HUES6 (cell line): ENCODE measurements around the gene DGKH.

Source experiments
- H3K27ac ChIP-seq: 2 replicates; pipeline ENCODE4 v1.7.0; 2013; ENCODE audit warnings: low read depth, mild to moderate bottlenecking, low read length, inconsistent platforms
- H3K27me3 ChIP-seq: 2 replicates; pipeline ENCODE4 v1.6.1; 2013; ENCODE audit warnings: low read length; ENCODE audit not compliant: control insufficient read depth, insufficient read depth
- H3K36me3 ChIP-seq: 2 replicates; pipeline ENCODE4 v1.6.1; 2013; ENCODE audit warnings: low read length; ENCODE audit not compliant: control insufficient read depth, insufficient read depth
- H3K4me1 ChIP-seq: 2 replicates; pipeline ENCODE4 v1.6.1; 2013; ENCODE audit warnings: low read length; ENCODE audit not compliant: control insufficient read depth, insufficient read depth
- H3K4me3 ChIP-seq: 2 replicates; pipeline ENCODE4 v1.5.1; 2013; ENCODE audit warnings: low read depth, low read length
- H3K9ac ChIP-seq: one replicate; pipeline ENCODE4 v1.6.1; 2013; ENCODE audit warnings: mild to moderate bottlenecking, low read length
- H3K9me3 ChIP-seq: 2 replicates; pipeline ENCODE4 v1.6.1; 2013; ENCODE audit warnings: low read depth, low read length; ENCODE audit not compliant: control insufficient read depth, insufficient read depth

Gene DGKH

GRCh38 chr13:42048342-42048683 is at the start of gene DGKH:
TSS of gene DGKH (plus strand) at chr13:42048648. CDS start at chr13:42048774, 126 bp downstream.
- peak within 1 kb of the TSS; percentile 74 for H3K9ac ChIP-seq
- no peaks in the 10 kb centered on the region for H3K9me3 ChIP-seq
- peak within 1 kb of the TSS; percentile 77 for H3K4me3 ChIP-seq
- no peaks in the 10 kb centered on the region for H3K36me3 ChIP-seq
- peak within 1 kb of the TSS; percentile 59; the same call in 1 of the 2 replicates for H3K27ac ChIP-seq
- H3K27me3 ChIP-seq, result peaks cover 45% of the 10 kb centered on the region
- H3K4me1 ChIP-seq, result peaks cover 8% of the 10 kb centered on the region; the same call in 1 of the 2 replicates

- Histone ChIP-seq H3K4me3 (no peak overlapping the region), H3K27me3 (no peaks in the 10 kb centered on the region), H3K9me3 (no peaks in the 10 kb centered on the region), H3K4me1 (peaks cover 19% of the 10 kb centered on the region), H3K27ac (no peak overlapping the region), H3K36me3 (no peaks in the 10 kb centered on the region), H3K9ac (no peak overlapping the region)
Observed at GRCh38 chr13:42000846-42001245, 47.6 kb upstream of the DGKH start.

- no peak overlapping the region for H3K4me3 ChIP-seq
- H3K27ac ChIP-seq, result no peak overlapping the region
- no peak overlapping the region for H3K9ac ChIP-seq
- no peaks in the 10 kb centered on the region for H3K36me3 ChIP-seq
- H3K4me1 ChIP-seq, result peaks cover 19% of the 10 kb centered on the region
- no peaks in the 10 kb centered on the region for H3K27me3 ChIP-seq
- H3K9me3 ChIP-seq, result no peaks in the 10 kb centered on the region
Observed at GRCh38 chr13:42001580-42001979, 46.9 kb upstream of the DGKH start.

GRCh38 chr13:42002066-42002465 is 46.4 kb upstream of the DGKH start:
- H3K9ac ChIP-seq, result no peak overlapping the region
- no peaks in the 10 kb centered on the region for H3K27me3 ChIP-seq
- H3K36me3 ChIP-seq, result no peaks in the 10 kb centered on the region
- no peaks in the 10 kb centered on the region for H3K9me3 ChIP-seq
- peaks cover 19% of the 10 kb centered on the region for H3K4me1 ChIP-seq
- no peak overlapping the region for H3K4me3 ChIP-seq
- no peak overlapping the region for H3K27ac ChIP-seq

GRCh38 chr13:42007844-42008243 is 40.6 kb upstream of the DGKH start:
- no peaks in the 10 kb centered on the region for H3K27me3 ChIP-seq
- no peaks in the 10 kb centered on the region for H3K36me3 ChIP-seq
- peaks cover 12% of the 10 kb centered on the region for H3K4me1 ChIP-seq
- no peak overlapping the region for H3K4me3 ChIP-seq
- H3K27ac ChIP-seq, result no peak overlapping the region
- H3K9me3 ChIP-seq, result no peaks in the 10 kb centered on the region
- no peak overlapping the region for H3K9ac ChIP-seq

GRCh38 chr13:42009057-42009456 is 39.4 kb upstream of the DGKH start:
- no peak overlapping the region for H3K27ac ChIP-seq
- H3K4me1 ChIP-seq, result peaks cover 12% of the 10 kb centered on the region
- no peaks in the 10 kb centered on the region for H3K9me3 ChIP-seq
- H3K36me3 ChIP-seq, result no peaks in the 10 kb centered on the region
- no peak overlapping the region for H3K9ac ChIP-seq
- no peaks in the 10 kb centered on the region for H3K27me3 ChIP-seq
- no peak overlapping the region for H3K4me3 ChIP-seq

GRCh38 chr13:42011601-42012350 is 36.7 kb upstream of the DGKH start:
- Histone ChIP-seq H3K27ac (no peak overlapping the region), H3K4me3 (peak overlapping the region; percentile 10), H3K9ac (no peak overlapping the region), H3K27me3 (no peaks in the 10 kb centered on the region), H3K4me1 (peaks cover 12% of the 10 kb centered on the region), H3K36me3 (no peaks in the 10 kb centered on the region), H3K9me3 (no peaks in the 10 kb centered on the region)

GRCh38 chr13:42014119-42014518 is 34.3 kb upstream of the DGKH start:
- Histone ChIP-seq H3K4me3 (no peak overlapping the region), H3K4me1 (peaks cover 12% of the 10 kb centered on the region), H3K9me3 (no peaks in the 10 kb centered on the region), H3K27me3 (no peaks in the 10 kb centered on the region), H3K36me3 (no peaks in the 10 kb centered on the region), H3K27ac (no peak overlapping the region), H3K9ac (no peak overlapping the region)

- no peak overlapping the region for H3K9ac ChIP-seq
- H3K36me3 ChIP-seq, result no peaks in the 10 kb centered on the region
- H3K27me3 ChIP-seq, result no peaks in the 10 kb centered on the region
- no peak overlapping the region for H3K27ac ChIP-seq
- no peaks in the 10 kb centered on the region for H3K4me1 ChIP-seq
- H3K9me3 ChIP-seq, result no peaks in the 10 kb centered on the region
- no peak overlapping the region for H3K4me3 ChIP-seq
Observed at GRCh38 chr13:42017264-42017663, 31.2 kb upstream of the DGKH start.

GRCh38 chr13:42021851-42022250 is 26.6 kb upstream of the DGKH start:
- Histone ChIP-seq H3K9me3 (no peaks in the 10 kb centered on the region), H3K36me3 (no peaks in the 10 kb centered on the region), H3K9ac (no peak overlapping the region), H3K4me1 (no peaks in the 10 kb centered on the region), H3K27ac (no peak overlapping the region), H3K4me3 (no peak overlapping the region), H3K27me3 (no peaks in the 10 kb centered on the region)

GRCh38 chr13:42022336-42022735 is 26.1 kb upstream of the DGKH start:
- H3K4me1 ChIP-seq, result no peaks in the 10 kb centered on the region
- no peaks in the 10 kb centered on the region for H3K27me3 ChIP-seq
- H3K9me3 ChIP-seq, result no peaks in the 10 kb centered on the region
- H3K27ac ChIP-seq, result no peak overlapping the region
- H3K36me3 ChIP-seq, result no peaks in the 10 kb centered on the region
- no peak overlapping the region for H3K4me3 ChIP-seq
- no peak overlapping the region for H3K9ac ChIP-seq
